ENCODE results near the gene ACACA. TPM values are rescaled to one million over a fixed set of nuclear protein-coding genes. Genes with fewer than 3 reads are reported as not detected.
A peak's percentile ranks its signal among the peaks of the same experiment; 100 is the strongest.
"Not testable (repeated sequence)": the region's sequence is repeated elsewhere in the genome, so short reads cannot be mapped to it uniquely, and the experiment has no call there.

ACACA gene
- total and polyA plus RNA-seq, 12 donors, result 5.6 to 28.0 (median 16.2) TPM

DNA sequence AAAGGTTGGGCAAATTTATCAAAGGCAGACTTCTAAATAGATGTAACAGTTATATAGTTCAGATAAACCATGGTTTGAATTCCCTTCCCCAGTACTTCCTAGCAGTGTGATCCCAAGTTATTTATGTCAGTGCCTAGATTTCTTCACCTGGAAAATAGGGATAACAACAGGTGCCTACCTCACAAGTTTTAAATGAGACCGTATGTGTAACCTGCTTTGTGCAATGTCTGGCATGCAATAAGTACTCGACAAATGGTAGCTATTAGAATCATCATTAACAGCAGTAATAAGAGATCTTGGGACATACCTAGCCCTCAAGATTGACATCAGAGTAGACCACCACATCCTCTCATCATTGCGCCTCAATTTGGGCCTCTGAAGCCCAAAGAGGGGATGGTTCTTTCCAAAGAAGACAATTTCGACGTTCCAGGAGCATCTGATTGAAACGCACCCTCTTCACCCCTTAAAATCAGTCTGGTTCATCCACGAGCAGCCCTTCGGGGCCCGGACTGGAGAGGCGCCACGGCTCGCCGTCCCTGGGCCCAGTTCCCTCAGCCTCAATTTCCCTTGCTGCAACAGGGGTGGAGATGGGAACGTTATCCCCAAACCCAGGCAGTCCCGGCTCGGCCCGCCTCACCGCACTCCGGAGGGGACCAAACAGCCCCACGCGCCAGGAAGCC lies 541 bp downstream of the ACACA start:
- Histone ChIP-seq H3K4me3 (peak overlapping the region; percentile 43 to 96 (median 74)), H3K9me3 (no peaks in the 10 kb centered on the region), H3K4me1 (peaks cover 0 to 29% (median 14%) of the 10 kb centered on the region in 9 donors), H3K36me3 (peaks cover 0 to 14% (median under 1%) of the 10 kb centered on the region in 9 donors), H3K27me3 (no peaks in the 10 kb centered on the region), H3K27ac (peak overlapping the region; percentile 80 to 96 (median 91))
- DNase-seq, result no peak
- TF ChIP-seq, protein P1, sequence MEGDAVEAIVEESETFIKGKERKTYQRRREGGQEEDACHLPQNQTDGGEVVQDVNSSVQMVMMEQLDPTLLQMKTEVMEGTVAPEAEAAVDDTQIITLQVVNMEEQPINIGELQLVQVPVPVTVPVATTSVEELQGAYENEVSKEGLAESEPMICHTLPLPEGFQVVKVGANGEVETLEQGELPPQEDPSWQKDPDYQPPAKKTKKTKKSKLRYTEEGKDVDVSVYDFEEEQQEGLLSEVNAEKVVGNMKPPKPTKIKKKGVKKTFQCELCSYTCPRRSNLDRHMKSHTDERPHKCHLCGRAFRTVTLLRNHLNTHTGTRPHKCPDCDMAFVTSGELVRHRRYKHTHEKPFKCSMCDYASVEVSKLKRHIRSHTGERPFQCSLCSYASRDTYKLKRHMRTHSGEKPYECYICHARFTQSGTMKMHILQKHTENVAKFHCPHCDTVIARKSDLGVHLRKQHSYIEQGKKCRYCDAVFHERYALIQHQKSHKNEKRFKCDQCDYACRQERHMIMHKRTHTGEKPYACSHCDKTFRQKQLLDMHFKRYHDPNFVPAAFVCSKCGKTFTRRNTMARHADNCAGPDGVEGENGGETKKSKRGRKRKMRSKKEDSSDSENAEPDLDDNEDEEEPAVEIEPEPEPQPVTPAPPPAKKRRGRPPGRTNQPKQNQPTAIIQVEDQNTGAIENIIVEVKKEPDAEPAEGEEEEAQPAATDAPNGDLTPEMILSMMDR (IDR thresholded peaks at IDR 0.05), result no peak
- peak in 3 of 8 donors; percentile 48 to 60 (median 57) for ATAC-seq
- WGBS, 2 donors, result 0 to 1% methylated on average over 21 of the region's 21 CpGs
- intact Hi-C loops (cut with DNase I), result loop anchor here in 3 of 10 donors (2.0 to 10.0 kb wide), 4 partner anchors 34 to 89 kb away; partner anchors contain the start of gene DUSP14 (in 1 of the 3)

DNA sequence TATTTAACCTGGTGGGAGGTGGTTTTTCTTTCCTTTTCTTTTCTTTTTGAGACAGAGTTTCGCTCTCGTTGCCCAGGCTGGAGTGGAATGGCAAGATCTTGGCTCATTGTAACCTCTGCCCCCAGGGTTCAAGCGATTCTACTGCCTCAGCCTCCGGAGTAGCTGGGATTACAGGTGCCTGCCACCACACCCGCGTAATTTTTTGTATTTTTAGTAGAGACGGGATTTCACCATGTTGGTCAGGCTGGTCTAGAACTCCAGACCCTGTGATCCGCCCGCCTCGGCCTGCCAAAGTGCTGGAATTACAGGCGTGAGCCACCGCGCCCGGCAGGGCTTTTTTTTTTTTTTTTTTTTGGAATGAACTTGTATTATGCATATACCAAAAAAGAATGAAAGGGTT lies 1.1 kb downstream of the ACACA start:
- Histone ChIP-seq H3K4me1 (peaks cover 0 to 29% (median 14%) of the 10 kb centered on the region in 9 donors), H3K4me3 (peak overlapping the region in 7 of 10 donors; percentile 66 to 96 (median 76))
- not testable (repeated sequence) for DNase-seq, H3K36me3 ChIP-seq, H3K9me3 ChIP-seq, H3K27me3 ChIP-seq, ATAC-seq, H3K27ac ChIP-seq
- intact Hi-C loops (cut with DNase I), result loop anchor here in 3 of 10 donors (5.0 to 10.0 kb wide), 3 partner anchors 33 to 89 kb away; no protein-coding TSS in a partner anchor
- 69 to 78% methylated on average over 14 of the region's 14 CpGs for WGBS, 2 donors

DNA sequence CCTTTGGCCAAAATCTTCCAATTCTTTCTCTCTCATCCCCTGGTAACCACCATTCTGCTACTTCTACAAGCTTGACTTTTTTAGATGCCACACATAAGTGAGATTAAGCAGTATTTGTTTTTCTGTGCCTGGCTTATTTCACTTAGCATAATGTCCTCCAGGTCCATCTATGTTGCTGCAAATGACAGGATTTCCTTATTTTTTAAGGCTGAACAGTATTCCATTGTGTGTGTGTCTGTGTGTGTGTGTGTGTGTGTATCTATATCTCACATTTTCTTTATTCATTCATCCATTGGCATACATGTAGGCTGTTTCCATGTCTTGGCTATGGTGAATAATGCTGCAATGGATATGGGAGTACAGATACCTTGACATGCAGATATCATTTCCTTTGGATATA lies 6.1 kb downstream of the ACACA start:
- intact Hi-C loops (cut with DNase I), result loop anchor here in 1 of 10 donors (10.0 kb wide), 1 partner anchor 94 kb away; no protein-coding TSS in a partner anchor

DNA sequence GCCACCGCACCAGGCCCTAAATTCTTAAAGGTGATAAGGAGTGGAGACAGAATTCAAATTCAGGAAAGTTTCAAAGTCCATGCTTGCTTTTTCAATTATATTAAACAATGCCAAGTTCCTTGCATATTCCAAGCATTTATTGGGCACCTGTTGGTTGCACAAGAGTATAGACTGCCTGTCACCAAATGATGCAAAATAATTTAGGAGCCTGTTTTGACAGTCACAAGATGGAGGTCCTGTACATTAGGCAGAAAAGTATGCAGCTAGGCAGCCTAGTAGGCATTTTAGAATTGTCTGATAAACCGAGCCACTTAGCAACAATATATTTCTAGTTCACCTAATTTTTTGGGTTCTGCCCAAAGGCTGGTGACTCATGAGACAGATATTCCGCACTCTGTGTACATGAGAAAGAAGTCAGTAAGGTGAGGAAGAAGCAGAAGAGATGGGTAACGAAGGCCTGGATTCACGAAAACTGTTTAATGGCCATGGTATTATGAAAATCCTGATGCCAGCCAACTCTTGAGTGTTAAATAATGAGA lies 7.3 kb downstream of the ACACA start:
- TF ChIP-seq, protein P1 (IDR thresholded peaks at IDR 0.05), result no peak
- no peak overlapping the region for H3K4me3 ChIP-seq
- no peaks in the 10 kb centered on the region for H3K27me3 ChIP-seq
- intact Hi-C loops (cut with DNase I), result no loop called here
- H3K36me3 ChIP-seq, result no peaks in the 10 kb centered on the region
- H3K4me1 ChIP-seq, result peaks cover 0 to 6% (median 0%) of the 10 kb centered on the region in 9 donors
- no peak overlapping the region for H3K27ac ChIP-seq
- 92 to 96% methylated on average over 5 of the region's 5 CpGs for WGBS, 2 donors
- H3K9me3 ChIP-seq, result no peaks in the 10 kb centered on the region
- ATAC-seq (no peak), DNase-seq (no peak)

More for the DNA sequence above, 6.1 kb downstream of the ACACA start:
- Histone ChIP-seq H3K27ac (no peak overlapping the region), H3K9me3 (no peaks in the 10 kb centered on the region), H3K4me3 (no peak overlapping the region), H3K27me3 (no peaks in the 10 kb centered on the region), H3K36me3 (no peaks in the 10 kb centered on the region), H3K4me1 (peaks cover 0 to 15% (median 6%) of the 10 kb centered on the region in 9 donors)
- TF ChIP-seq, protein P1 (IDR thresholded peaks at IDR 0.05), result no peak
- ATAC-seq, result no peak
- DNase-seq, result no peak

DNA sequence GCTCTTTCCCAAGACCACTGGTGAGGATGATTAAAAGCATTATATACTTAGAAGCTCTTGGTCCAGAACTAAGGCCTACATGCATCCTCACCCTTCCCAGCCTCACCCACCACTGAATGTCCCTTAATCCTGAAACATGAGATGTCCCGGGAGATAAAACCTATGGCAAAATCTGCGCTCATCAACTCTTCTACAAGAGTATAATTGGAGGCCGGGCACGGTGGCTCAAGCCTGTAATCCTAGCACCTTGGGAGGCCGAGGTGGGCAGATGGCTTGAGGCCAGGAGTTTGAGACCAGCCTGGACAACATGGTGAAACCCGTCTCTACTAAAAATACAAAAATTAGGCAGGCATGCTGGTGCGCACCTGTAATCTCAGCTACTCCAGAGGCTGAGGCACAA lies 13.3 kb downstream of the ACACA start:
- no peaks in the 10 kb centered on the region for H3K27me3 ChIP-seq
- DNase-seq (no peak), ATAC-seq (no peak)
- H3K4me3 ChIP-seq, result no peak overlapping the region
- H3K27ac ChIP-seq, result no peak overlapping the region
- H3K36me3 ChIP-seq, result no peaks in the 10 kb centered on the region
- H3K9me3 ChIP-seq, result no peaks in the 10 kb centered on the region
- 97% methylated on average over 7 of the region's 7 CpGs for WGBS, 2 donors
- TF ChIP-seq, protein P1 (IDR thresholded peaks at IDR 0.05), result no peak
- intact Hi-C loops (cut with DNase I), result no loop called here
- peaks cover 0 to 24% (median 10%) of the 10 kb centered on the region in 9 donors for H3K4me1 ChIP-seq

All from heart right ventricle (tissue), 16 donors.